Endothelial cell of umbilical vein (primary cell): Measurements from ENCODE around the gene ADORA2B.

Experiments used
- EZH2 ChIP-seq: IDR thresholded peaks from 2 replicates; pipeline ENCODE4 v1.6.1; 2012; ENCODE audit warnings: borderline replicate concordance, low read depth, mild to moderate bottlenecking, moderate library complexity, low read length, inconsistent platforms; ENCODE audit not compliant: severe bottlenecking
- GATA2 ChIP-seq: IDR thresholded peaks from 2 replicates; pipeline ENCODE4 v1.7.0; 2011; ENCODE audit warnings: low read depth, mild to moderate bottlenecking, moderate library complexity, mixed read lengths, low read length; ENCODE audit not compliant: insufficient read length, insufficient read depth
- POLR2AphosphoS5 ChIP-seq: IDR thresholded peaks from 2 replicates; pipeline ENCODE4 v1.6.1; 2012; ENCODE audit warnings: low read depth, mild to moderate bottlenecking, control low read depth, low read length, moderate library complexity; ENCODE audit not compliant: insufficient read depth
- TF ChIP-seq, protein P1 (sequence below), 2 donors: IDR thresholded peaks; 1 replicate in 1 of 2; 2 replicates in 1 of 2; pipeline ENCODE4 v1.5.1; 2011; ENCODE audit warnings: low read length in 2 of 2, mild to moderate bottlenecking in 2 of 2, moderate library complexity in 2 of 2, control low read depth in 1 of 2, inconsistent platforms in 1 of 2, low read depth in 1 of 2; ENCODE audit not compliant: insufficient read depth in 1 of 2; ENCODE audit errors: extremely low read depth in 1 of 2
- TF ChIP-seq, protein P2 (sequence below): IDR thresholded peaks from 2 replicates; pipeline ENCODE4 v1.6.1; 2011; ENCODE audit not compliant: insufficient read depth, insufficient read length

GRCh38 chr17:15967706-15968399, 22.9 kb downstream of the ADORA2B start:
- TF ChIP-seq POLR2AphosphoS5 (no peak), GATA2 (no peak), EZH2 (no peak)
- TF ChIP-seq, protein P1, sequence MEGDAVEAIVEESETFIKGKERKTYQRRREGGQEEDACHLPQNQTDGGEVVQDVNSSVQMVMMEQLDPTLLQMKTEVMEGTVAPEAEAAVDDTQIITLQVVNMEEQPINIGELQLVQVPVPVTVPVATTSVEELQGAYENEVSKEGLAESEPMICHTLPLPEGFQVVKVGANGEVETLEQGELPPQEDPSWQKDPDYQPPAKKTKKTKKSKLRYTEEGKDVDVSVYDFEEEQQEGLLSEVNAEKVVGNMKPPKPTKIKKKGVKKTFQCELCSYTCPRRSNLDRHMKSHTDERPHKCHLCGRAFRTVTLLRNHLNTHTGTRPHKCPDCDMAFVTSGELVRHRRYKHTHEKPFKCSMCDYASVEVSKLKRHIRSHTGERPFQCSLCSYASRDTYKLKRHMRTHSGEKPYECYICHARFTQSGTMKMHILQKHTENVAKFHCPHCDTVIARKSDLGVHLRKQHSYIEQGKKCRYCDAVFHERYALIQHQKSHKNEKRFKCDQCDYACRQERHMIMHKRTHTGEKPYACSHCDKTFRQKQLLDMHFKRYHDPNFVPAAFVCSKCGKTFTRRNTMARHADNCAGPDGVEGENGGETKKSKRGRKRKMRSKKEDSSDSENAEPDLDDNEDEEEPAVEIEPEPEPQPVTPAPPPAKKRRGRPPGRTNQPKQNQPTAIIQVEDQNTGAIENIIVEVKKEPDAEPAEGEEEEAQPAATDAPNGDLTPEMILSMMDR (IDR thresholded peaks at IDR 0.05; ENCODE audit: extremely low read depth in 1 of 2, insufficient read depth in 1 of 2, low read depth in 1 of 2, low read length in 2 of 2), result no peak
- TF ChIP-seq, protein P2, sequence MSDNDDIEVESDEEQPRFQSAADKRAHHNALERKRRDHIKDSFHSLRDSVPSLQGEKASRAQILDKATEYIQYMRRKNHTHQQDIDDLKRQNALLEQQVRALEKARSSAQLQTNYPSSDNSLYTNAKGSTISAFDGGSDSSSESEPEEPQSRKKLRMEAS, result no peak
